GM12873 (cell line): ENCODE measurements around the gene TTC8.

ENCODE experiments used
- CTCF ChIP-seq: IDR thresholded peaks from 2 replicates; pipeline ENCODE4 v1.5.1; 2012; ENCODE audit warnings: low read depth, mild to moderate bottlenecking, moderate library complexity, low read length, control low read depth; ENCODE audit not compliant: insufficient read depth; ENCODE audit errors: missing control alignments

The TTC8 gene

GRCh38 chr14:88901189-88901588 lies 76.7 kb downstream of the TTC8 start:
- TF ChIP-seq CTCF: no peak

- no peak for TF ChIP-seq CTCF
Observed at GRCh38 chr14:88901991-88902390, 77.5 kb downstream of the TTC8 start.

GRCh38 chr14:88902850-88903249 lies 78.4 kb downstream of the TTC8 start:
- TF ChIP-seq CTCF: no peak

GRCh38 chr14:88904206-88904647 lies 79.8 kb downstream of the TTC8 start:
- no peak for TF ChIP-seq CTCF

GRCh38 chr14:88904864-88905263 lies 80.4 kb downstream of the TTC8 start:
- no peak for TF ChIP-seq CTCF

- TF ChIP-seq CTCF: no peak
Observed at GRCh38 chr14:88908216-88908615, 83.8 kb downstream of the TTC8 start.

GRCh38 chr14:88910386-88910785 lies 85.9 kb downstream of the TTC8 start:
- no peak for TF ChIP-seq CTCF
